ENCODE data around the gene SNTG2.

Gene SNTG2

DNA sequence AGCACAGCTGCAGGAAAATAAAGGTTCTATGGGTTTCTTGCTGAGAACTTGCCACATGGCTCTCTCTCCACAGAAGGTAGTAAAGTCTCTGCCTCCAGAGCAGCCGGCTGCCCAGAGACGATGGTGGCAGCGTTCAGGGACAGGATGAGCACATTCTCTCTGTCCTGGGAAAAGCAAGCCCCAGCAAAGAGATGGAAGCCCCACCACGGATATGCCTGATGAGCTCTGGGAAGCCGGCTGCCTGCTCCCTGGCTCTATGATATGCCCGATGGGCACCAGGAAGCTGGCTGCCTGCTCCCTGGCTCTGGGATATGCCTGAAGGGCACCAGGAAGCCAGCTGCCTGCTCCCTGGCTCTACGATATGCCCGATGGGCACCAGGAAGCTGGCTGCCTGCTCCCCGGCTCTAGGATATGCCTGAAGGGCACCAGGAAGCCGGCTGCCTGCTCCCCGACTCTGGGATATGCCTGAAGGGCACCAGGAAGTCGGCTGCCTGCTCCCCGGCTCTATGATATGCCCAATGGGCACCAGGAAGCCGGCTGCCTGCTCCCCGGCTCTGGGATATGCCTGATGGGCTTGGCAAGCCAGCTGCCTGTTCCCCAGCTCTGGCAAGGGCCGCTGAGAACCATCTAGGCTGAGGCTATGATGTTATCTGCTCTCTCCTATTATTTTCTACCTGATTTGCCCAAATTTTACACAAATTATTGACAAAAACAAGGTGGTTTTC, 21.5 kb upstream of the SNTG2 start:
- no peak for DNase-seq

GRCh38 chr2:929925-930324, 20.7 kb upstream of the SNTG2 start:
- DNase-seq = no peak

DNA sequence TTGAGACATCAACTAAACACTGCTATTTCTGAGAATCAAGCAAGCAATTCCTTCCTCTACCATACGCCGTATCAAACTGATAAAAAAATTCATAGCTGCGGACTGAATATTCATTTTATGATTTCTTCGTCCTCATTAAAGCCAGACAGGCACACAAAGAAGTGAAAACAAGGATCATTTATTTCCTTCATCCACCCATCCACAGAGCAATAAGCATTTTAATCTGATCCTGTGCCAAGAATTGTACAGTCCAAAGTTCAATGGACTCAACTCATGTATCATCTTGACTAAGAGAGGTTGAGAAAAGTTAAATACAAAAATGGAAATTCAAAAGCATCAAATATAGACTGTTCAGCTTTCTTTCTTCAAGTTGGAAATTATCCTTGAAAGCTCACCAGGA, 19.7 kb upstream of the SNTG2 start:
- DNase-seq = no peak

DNA sequence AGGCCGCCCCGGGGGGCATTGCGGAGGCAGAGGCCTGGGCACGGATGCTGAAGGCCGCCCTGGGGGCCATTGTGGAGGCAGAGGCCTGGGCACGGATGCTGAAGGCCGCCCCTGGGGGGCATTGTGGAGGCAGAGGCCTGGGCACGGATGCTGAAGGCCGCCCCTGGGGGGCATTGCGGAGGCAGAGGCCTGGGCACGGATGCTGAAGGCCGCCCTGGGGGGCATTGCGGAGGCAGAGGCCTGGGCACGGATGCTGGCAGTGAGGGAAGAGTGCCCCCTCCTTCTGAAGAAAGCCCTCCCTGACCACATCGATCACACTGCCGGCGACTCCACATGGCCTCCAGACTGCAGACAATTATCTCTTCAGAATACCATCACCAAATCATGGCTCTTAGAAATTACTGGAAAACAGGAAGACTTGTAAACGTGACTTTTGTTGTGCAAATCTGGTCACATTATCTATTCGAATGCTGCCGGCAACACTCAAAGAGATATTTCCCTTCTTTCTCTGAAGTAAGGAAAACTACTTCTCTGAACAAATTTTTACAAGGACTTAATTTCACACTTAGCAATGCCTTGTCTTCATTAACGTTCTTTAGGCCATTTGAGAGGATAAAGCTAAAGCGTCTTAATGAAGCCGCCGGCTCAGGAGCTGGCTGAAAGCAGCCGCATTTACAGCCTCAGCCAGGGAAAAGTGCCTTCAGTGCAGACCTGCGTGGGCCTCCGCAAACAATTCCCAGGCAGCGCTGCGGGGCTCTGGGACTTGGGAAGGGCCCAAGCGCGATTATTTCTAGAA, 18.1 kb upstream of the SNTG2 start:
- DNase-seq = no peak

- no peak for DNase-seq
These were observed 16.8 kb upstream of the SNTG2 start for GRCh38 chr2:933734-934295.

DNA sequence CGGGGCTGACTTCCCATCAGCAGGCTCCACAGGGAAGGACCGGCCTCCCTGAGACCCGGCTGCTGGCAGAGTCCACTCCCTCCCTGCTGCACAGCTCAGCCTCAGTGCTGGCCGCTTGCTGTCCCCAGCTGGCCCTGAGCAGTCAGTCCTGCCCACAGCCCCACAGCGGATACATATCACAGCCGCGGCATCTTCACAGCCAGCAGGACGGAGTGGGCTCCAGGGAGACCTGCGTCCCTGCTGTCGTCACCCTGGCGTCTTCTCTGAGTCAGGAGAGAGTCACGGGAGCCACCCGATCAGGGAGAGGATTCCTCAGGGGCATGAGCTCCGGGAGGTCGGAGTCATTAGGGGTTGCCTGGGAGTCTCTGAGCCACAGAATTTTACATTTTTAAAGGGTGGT, 13.1 kb upstream of the SNTG2 start:
- DNase-seq = no peak

GRCh38 chr2:938181-939005, 12.3 kb upstream of the SNTG2 start:
- DNase-seq = no peak

- DNase-seq = no peak
These were observed 10.6 kb upstream of the SNTG2 start for GRCh38 chr2:939936-940601.

DNA sequence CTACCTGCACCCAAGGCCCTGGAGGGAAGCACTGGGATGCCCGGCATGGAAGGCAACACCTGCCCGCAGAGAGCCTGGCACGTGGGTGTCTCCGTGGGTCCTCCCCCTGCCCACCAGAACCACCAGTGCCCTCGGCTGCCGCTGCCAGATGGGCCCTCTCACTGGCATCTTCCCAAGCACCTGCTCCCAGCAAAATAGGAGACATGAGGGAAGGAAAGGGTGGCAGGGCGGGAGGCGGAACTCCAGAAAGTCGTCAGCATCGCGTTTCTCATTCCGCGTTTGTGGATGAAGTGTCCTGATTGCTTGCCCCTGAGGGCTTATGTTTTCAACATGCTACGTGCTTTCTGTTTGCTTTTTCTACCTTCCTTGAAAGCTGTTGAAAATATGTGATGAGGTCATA, 8.8 kb upstream of the SNTG2 start:
- DNase-seq = no peak

DNA sequence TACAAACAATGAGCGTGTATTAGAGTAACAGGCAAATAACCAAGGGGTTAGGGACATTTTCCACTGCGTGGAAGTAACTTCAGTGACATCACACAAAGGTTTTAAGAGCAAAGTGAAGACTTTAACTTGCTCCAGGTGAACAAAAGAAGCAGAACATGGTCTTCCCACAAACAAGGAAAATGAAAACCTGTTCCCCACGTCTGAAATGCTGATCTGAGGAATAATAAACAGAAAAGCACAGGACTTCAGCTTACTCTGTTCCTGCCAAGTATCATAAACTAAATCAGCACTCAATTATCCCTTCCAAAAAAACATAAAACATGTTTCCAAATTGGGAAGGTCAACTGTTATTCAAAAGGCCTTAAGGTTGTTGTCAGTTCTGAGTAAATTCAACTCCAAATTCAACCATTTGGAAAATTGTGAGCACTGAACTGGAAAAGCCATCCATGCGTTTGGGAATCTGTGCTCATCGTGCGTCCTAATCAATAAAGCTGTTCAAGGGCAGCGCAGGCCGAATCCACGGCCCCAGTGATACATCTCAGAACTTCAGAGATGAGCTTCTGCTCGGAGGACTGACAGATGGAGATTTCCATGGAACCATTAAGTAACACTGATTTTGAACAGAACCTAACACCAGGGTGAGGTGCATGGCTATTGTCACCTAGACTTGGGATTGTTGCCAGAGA, 7.7 kb upstream of the SNTG2 start:
- no peak for DNase-seq

DNA sequence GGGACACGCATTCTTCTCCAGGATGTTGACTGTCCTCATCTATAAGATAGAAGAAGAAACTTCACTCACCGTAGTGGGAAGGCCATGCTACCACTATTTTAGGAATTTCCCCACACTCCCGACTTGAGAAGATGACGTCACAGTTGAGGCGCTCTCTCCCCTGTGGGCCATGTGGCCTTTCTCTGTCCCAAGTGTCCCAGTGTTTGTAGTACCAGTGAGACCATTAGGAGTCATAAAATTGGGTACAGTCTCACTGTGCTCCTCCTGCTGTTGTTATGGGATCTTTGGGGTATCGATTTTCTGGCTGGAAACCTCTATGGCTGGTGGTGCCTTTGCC, 7.2 kb upstream of the SNTG2 start:
- DNase-seq = no peak

DNA sequence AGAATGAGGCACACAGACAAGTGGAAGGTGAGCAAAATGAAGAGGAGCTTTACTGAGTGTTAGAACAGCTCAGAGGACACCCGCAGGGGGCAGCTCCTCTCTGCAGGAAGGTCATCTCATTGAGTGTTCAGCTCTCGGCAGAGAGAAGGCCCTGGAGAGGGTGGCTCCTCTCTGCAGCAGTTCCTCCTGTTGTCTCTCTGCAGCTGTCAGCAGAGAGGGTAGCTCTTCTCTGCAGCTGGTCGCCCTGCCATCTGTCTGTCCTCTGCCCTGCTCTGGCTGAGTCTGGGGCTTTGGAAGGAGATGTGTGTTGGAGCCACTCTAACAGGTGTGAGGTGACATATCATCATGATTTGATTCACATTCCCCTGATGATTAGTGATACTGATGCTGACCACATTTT, 6.8 kb upstream of the SNTG2 start:
- DNase-seq = no peak

DNA sequence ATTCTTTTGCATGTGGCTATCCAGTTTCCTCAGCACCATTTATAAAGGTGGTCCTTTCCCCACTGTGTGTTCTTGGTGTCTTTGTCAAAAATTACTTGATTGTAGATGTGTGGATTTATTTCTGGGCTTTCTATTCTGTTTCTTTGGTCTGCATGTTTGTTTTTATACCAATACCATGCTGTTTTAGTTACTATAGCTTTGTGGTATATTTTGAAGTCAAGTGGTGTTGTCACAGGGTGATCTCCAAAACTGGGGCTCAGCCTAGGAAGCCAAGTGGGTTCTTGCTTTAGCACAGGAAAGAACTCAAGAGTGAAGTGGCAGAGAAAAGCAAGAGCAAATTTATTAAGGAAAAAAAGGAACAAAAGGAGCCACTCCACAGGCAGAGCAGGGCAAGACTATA, 6.0 kb upstream of the SNTG2 start:
- DNase-seq = no peak

DNA sequence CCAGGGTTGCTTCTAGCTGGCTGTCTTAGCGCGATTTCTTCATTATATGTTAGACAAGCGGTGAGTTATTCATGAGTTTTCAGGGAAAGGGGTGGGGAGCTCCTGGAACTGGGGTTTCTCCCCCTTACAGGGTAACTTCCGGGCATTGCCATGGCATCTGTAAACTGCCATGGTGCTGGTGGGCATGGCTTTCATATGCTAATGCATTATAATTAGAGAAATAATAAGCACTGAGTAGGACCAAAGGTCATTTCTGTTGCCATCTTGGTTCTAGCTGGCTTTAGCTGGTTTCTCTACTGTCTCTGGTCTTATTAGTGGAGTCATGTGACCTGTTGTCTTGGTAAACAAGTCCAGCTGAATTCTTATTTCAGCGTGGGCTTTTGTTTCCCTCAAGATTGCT, 5.5 kb upstream of the SNTG2 start:
- DNase-seq = no peak

DNA sequence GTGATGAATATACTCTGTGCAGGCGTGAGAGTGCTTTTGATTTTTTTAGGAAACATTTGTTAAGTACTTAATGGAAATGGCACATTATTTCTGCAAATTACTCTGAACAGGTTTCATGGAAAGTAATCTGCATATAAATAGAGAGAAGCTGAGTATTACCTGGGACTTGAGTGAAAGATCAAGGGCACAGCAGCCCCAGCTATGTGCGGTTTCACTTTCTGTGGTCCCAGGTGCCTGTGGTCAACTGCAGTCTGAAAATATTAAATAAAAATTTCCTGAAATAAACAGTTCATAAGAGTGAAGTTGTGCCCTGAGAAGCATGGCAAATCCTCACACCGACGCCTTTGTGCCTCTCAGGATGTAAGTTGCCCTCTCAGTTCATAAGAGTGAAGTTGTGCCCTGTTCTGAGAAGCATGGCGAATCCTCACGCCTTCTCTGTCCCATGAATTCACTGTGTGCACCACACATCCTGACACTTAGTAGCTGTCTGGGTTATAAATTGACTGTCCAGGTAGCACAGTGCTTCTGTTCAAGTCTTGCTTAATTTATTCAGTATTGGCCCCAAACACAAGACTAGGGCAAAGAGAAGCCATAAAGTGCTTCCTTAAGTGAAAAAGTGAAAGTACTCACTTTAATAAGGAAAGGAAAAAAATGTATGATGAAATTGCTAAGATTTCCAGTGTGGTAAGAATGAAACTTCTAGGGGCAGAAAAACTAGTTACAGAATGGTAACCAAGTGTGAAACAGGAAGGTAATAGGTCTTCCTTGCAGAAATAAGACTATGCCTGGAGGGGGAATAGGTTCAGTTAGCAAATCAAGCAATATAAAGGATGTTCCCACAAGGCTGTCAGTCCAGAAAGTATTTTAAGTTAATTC, 4.3 kb upstream of the SNTG2 start:
- no peak for DNase-seq

- DNase-seq = no peak
These were observed 1.1 kb upstream of the SNTG2 start for GRCh38 chr2:949384-950079.

GRCh38 chr2:951224-952006, 766 bp downstream of the SNTG2 start:
- no peak for DNase-seq

DNA sequence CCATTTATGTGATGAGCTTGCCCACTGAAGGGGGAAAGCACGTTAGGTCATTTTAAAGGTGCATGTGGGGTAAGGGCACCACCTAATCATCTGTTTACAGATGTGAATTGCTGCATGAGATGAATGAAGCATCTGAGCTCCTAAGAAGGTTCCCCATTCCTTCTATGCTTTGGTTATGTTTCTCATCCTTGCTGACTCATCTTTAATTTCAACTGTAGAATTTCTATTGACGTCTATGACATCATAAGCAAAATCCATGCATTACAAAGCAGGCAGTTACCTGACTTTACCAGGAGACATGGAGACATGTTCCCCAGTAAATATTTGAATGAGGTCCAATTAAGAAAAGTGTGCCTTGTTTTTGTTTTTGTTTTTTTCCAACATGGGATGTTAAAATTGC, 2.8 kb downstream of the SNTG2 start:
- DNase-seq = no peak

DNA sequence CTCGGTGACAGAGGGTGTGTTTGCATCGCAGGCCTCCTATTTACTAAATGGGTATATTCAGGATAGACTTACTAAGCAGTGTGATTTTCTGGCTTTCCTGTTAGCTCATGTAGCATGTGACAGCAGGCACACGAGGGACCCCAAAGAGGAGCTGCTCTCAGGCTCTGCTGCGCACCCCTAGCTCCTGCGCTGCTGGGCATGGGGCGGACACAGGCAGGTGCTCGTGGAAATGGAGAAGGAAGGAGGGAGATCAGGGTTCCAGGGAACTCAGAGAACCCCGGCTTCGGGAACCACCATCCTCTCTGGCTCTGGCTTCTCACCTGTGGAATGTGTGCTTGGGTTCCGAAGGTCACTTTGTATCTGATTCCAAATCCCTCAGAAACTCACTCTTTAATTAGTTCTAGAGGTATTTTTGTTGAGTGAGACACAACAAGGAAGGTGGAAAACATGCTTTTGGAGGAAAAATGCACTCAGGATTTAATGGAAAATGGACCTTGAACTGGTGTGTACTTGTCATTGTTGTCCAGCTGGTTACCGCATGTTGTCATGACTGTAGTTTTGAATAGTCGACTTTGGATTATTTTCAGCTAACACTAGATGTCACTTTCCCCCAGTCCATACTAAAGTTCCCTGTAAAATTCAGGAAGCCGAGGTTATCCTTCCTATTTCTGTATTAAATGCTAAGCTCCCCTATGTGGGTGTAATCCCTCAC, 3.5 kb downstream of the SNTG2 start:
- DNase-seq = no peak

All from hematopoietic multipotent progenitor cell treated with erythropoietin and hydrocortisone succinate and interleukin-3 and kit ligand, for 8 days (in vitro differentiated cells).